H1 (cell line): ENCODE results near the gene GCGR.

Source experiments
- MAFK ChIP-seq: IDR thresholded peaks from 2 replicates; pipeline ENCODE4 v1.6.1; 2012; ENCODE audit warnings: low read depth, mild to moderate bottlenecking, improper control_type of control experiment, low read length
- PHF8 ChIP-seq: fragments of 200-600 bp; sonication (generic); conservative IDR thresholded peaks from 2 replicates; pipeline ENCODE4 v1.7.1; 2012; ENCODE audit warnings: low read depth, mild to moderate bottlenecking, inconsistent platforms, low read length, moderate library complexity
- POLR2A ChIP-seq, 2 experiments: IDR thresholded peaks; 1 replicate in 1 of 2; 2 replicates in 1 of 2; pipeline ENCODE4 v1.6.1; 2011; ENCODE audit warnings: low read depth in 2 of 2, low read length in 2 of 2, mild to moderate bottlenecking in 2 of 2; ENCODE audit errors: control extremely low read depth in 1 of 2
- RFX5 ChIP-seq: IDR thresholded peaks from 2 replicates; pipeline ENCODE4 v1.6.1; 2011; ENCODE audit warnings: low read depth, low read length, improper control_type of control experiment, borderline replicate concordance
- TBP ChIP-seq: IDR thresholded peaks from 2 replicates; pipeline ENCODE4 v1.6.1; 2011; ENCODE audit warnings: low read depth, low read length, improper control_type of control experiment
- YY1 ChIP-seq: IDR thresholded peaks from 2 replicates; pipeline ENCODE4 v1.6.1; 2011; ENCODE audit warnings: low read depth, mild to moderate bottlenecking, low read length
- TF ChIP-seq, protein P1 (sequence below), 3 experiments: IDR thresholded peaks; 1 replicate in 2 of 3; 2 replicates in 1 of 3; pipeline versions ENCODE4 v1.5.1 to v1.6.1; 2011; ENCODE audit warnings: low read length in 3 of 3, mild to moderate bottlenecking in 3 of 3, inconsistent platforms in 2 of 3, low read depth in 1 of 3, moderate library complexity in 1 of 3; ENCODE audit not compliant: insufficient read depth in 1 of 3; ENCODE audit errors: control extremely low read depth in 1 of 3

DNA sequence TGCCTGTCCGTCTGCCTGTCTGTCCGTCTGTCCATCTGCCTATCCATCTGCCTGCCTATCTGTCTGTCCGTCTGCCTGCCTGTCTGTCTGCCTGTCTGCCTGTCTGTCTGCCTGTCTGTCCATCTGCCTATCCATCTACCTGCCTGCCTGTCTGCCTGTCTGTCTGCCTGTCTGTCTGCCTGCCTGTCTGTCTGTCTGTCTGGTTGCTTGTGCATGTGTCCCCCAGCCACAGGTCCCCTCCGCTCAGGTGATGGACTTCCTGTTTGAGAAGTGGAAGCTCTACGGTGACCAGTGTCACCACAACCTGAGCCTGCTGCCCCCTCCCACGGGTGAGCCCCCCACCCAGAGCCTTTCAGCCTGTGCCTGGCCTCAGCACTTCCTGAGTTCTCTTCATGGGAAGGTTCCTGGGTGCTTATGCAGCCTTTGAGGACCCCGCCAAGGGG, 5.6 kb downstream of the GCGR start:
- TF ChIP-seq PHF8: no peak
- no peak for TF ChIP-seq YY1
- TF ChIP-seq, protein P1, sequence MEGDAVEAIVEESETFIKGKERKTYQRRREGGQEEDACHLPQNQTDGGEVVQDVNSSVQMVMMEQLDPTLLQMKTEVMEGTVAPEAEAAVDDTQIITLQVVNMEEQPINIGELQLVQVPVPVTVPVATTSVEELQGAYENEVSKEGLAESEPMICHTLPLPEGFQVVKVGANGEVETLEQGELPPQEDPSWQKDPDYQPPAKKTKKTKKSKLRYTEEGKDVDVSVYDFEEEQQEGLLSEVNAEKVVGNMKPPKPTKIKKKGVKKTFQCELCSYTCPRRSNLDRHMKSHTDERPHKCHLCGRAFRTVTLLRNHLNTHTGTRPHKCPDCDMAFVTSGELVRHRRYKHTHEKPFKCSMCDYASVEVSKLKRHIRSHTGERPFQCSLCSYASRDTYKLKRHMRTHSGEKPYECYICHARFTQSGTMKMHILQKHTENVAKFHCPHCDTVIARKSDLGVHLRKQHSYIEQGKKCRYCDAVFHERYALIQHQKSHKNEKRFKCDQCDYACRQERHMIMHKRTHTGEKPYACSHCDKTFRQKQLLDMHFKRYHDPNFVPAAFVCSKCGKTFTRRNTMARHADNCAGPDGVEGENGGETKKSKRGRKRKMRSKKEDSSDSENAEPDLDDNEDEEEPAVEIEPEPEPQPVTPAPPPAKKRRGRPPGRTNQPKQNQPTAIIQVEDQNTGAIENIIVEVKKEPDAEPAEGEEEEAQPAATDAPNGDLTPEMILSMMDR (IDR thresholded peaks at IDR 0.05; ENCODE audit: control extremely low read depth in 1 of 3, insufficient read depth in 1 of 3, low read depth in 1 of 3, low read length in 3 of 3): no peak
- no peak for TF ChIP-seq POLR2A (IDR thresholded peaks at IDR 0.05; ENCODE audit: control extremely low read depth in 1 of 2, low read depth in 2 of 2, low read length in 2 of 2)
- no peak for TF ChIP-seq RFX5
- no peak for TF ChIP-seq TBP
- TF ChIP-seq MAFK: no peak
